Mesendoderm (in vitro differentiated cells): Measurements from ENCODE around the gene GRIK2.

ENCODE experiments used
- DNase-seq: peaks from one replicate; pipeline ENCODE4 v3.0.0; 2013
- H2AK5ac ChIP-seq: 2 replicates; pipeline ENCODE4 v1.6.1; 2013; ENCODE audit warnings: low read length, inconsistent platforms
- H2BK120ac ChIP-seq: 2 replicates; pipeline ENCODE4 v1.6.1; 2013; ENCODE audit warnings: low read depth, mild to moderate bottlenecking, low read length, moderate library complexity, mixed read lengths
- H2BK15ac ChIP-seq: replicated peaks from 2 replicates; pipeline ENCODE4 v1.6.1; 2013; ENCODE audit warnings: low read depth, mild to moderate bottlenecking, moderate library complexity
- H2BK5ac ChIP-seq: 2 replicates; pipeline ENCODE4 v1.6.1; 2013; ENCODE audit warnings: low read length, inconsistent platforms
- H3K18ac ChIP-seq: 2 replicates; pipeline ENCODE4 v1.6.1; 2013; ENCODE audit warnings: mild to moderate bottlenecking, low read length, mixed read lengths
- H3K23ac ChIP-seq: one replicate; pipeline ENCODE4 v1.6.1; 2013; ENCODE audit warnings: low read length
- H3K27ac ChIP-seq: 2 replicates; pipeline ENCODE4 v1.5.1; 2013; ENCODE audit warnings: low read depth, mild to moderate bottlenecking, inconsistent platforms, low read length, moderate library complexity
- H3K27me3 ChIP-seq: 2 replicates; pipeline ENCODE4 v1.6.1; 2013; ENCODE audit warnings: low read length, control low read depth, mild to moderate bottlenecking, inconsistent platforms; ENCODE audit not compliant: insufficient read depth, poor library complexity
- H3K36me3 ChIP-seq: 2 replicates; pipeline ENCODE4 v1.6.1; 2013; ENCODE audit warnings: low read length, inconsistent platforms; ENCODE audit not compliant: control insufficient read depth, insufficient read depth
- H3K4ac ChIP-seq: one replicate; pipeline ENCODE4 v1.6.1; 2013; ENCODE audit warnings: low read depth, mild to moderate bottlenecking, low read length, moderate library complexity
- H3K4me1 ChIP-seq: 2 replicates; pipeline ENCODE4 v1.6.1; 2013; ENCODE audit warnings: low read depth, low read length, inconsistent platforms; ENCODE audit not compliant: control insufficient read depth
- H3K4me2 ChIP-seq: 2 replicates; pipeline ENCODE4 v1.6.1; 2013; ENCODE audit warnings: low read length
- H3K4me3 ChIP-seq: 2 replicates; pipeline ENCODE4 v1.5.1; 2013; ENCODE audit warnings: mild to moderate bottlenecking, low read length
- H3K56ac ChIP-seq: one replicate; pipeline ENCODE4 v1.6.1; 2013; ENCODE audit warnings: low read length
- H3K79me1 ChIP-seq: 2 replicates; pipeline ENCODE4 v1.6.1; 2013; ENCODE audit warnings: low read length, inconsistent platforms
- H3K79me2 ChIP-seq: 2 replicates; pipeline ENCODE4 v1.6.1; 2013; ENCODE audit warnings: mild to moderate bottlenecking, low read length; ENCODE audit not compliant: control insufficient read depth, insufficient read depth
- H3K9ac ChIP-seq: 2 replicates; pipeline ENCODE4 v1.6.1; 2013; ENCODE audit warnings: low read length, inconsistent platforms
- H4K5ac ChIP-seq: one replicate; pipeline ENCODE4 v1.6.1; 2013; ENCODE audit warnings: low read length
- H4K8ac ChIP-seq: one replicate; pipeline ENCODE4 v1.6.1; 2013; ENCODE audit warnings: low read depth, mild to moderate bottlenecking, control low read depth, low read length, moderate library complexity
- WGBS: extraction: QIAGEN DNeasy Blood & Tissue Kit; methylation state at CpG from one replicate; pipeline ENCODE4 v1.1.7; 2013; ENCODE audit warnings: low lambda C conversion rate, missing lambda C conversion rate; ENCODE audit not compliant: insufficient coverage; ENCODE audit errors: extremely low coverage; 5-methylcytosine and 5-hydroxymethylcytosine counted together

The GRIK2 gene

GRCh38 chr6:101484781-101485180, 91.3 kb downstream of the GRIK2 start:
- no peak overlapping the region for H3K27ac ChIP-seq
- H3K4ac ChIP-seq, result no peak overlapping the region
- no peak for DNase-seq
- H3K4me3 ChIP-seq, result no peak overlapping the region
- no peak overlapping the region for H3K4me2 ChIP-seq
- H3K27me3 ChIP-seq, result no peaks in the 10 kb centered on the region
- H3K79me2 ChIP-seq, result no peaks in the 10 kb centered on the region
- H3K4me1 ChIP-seq, result no peaks in the 10 kb centered on the region
- H2BK120ac ChIP-seq, result no peak overlapping the region
- no peak overlapping the region for H3K9ac ChIP-seq
- no peak overlapping the region for H3K18ac ChIP-seq
- no CpG with 5 or more reads among the region's 3 CpGs for WGBS
- no peak overlapping the region for H3K23ac ChIP-seq
- H3K79me1 ChIP-seq, result no peaks in the 10 kb centered on the region
- no peak overlapping the region for H2BK5ac ChIP-seq
- H2AK5ac ChIP-seq, result no peak overlapping the region
- no peak overlapping the region for H4K5ac ChIP-seq
- H4K8ac ChIP-seq, result no peak overlapping the region
- no peaks in the 10 kb centered on the region for H3K36me3 ChIP-seq
- no peak overlapping the region for H3K56ac ChIP-seq
- H2BK15ac ChIP-seq, result no peak overlapping the region

- Histone ChIP-seq H4K8ac (no peak overlapping the region), H4K5ac (no peak overlapping the region), H3K4me3 (no peak overlapping the region), H2BK5ac (no peak overlapping the region), H3K4me2 (no peak overlapping the region), H2BK15ac (no peak overlapping the region), H2BK120ac (no peak overlapping the region), H3K79me1 (no peaks in the 10 kb centered on the region), H3K9ac (no peak overlapping the region), H3K36me3 (no peaks in the 10 kb centered on the region), H3K56ac (no peak overlapping the region), H3K4ac (no peak overlapping the region), H3K4me1 (no peaks in the 10 kb centered on the region), H3K27ac (no peak overlapping the region), H3K23ac (no peak overlapping the region), H3K18ac (no peak overlapping the region), H3K27me3 (no peaks in the 10 kb centered on the region), H3K79me2 (no peaks in the 10 kb centered on the region), H2AK5ac (no peak overlapping the region)
- DNase-seq, result no peak
- WGBS, result no CpG with 5 or more reads among the region's 3 CpGs
These were observed 92.6 kb downstream of the GRIK2 start for GRCh38 chr6:101486124-101486523.

GRCh38 chr6:101486726-101487125, 93.2 kb downstream of the GRIK2 start:
- Histone ChIP-seq H3K4me2 (no peak overlapping the region), H3K4me3 (no peak overlapping the region), H3K27me3 (no peaks in the 10 kb centered on the region), H3K4me1 (no peaks in the 10 kb centered on the region), H2AK5ac (no peak overlapping the region), H3K4ac (no peak overlapping the region), H3K79me2 (no peaks in the 10 kb centered on the region), H2BK120ac (no peak overlapping the region), H3K23ac (no peak overlapping the region), H3K27ac (no peak overlapping the region), H2BK15ac (no peak overlapping the region), H2BK5ac (no peak overlapping the region), H3K9ac (no peak overlapping the region), H3K79me1 (no peaks in the 10 kb centered on the region), H3K18ac (no peak overlapping the region), H3K56ac (no peak overlapping the region), H3K36me3 (no peaks in the 10 kb centered on the region), H4K5ac (no peak overlapping the region), H4K8ac (no peak overlapping the region)
- no CpG with 5 or more reads among the region's 3 CpGs for WGBS
- DNase-seq, result no peak

DNA sequence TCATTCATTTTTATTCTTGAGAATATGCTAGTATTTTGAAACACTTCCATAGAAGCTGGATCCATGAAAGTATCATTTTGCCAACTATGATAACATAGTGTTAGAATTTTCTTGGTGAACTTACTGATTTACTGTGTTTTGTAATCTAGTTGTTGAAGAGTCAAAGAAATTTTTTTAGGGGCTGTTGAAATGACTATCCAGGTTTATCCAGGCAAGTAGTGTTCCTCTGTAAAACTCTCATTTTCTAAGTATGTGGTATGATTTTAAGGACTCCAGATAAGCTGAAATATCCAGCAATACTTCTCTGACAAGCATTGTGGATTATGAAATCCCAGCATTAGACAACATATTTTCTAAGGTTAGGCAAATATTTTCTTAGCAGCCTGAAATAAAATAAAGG, 95.9 kb downstream of the GRIK2 start:
- H3K23ac ChIP-seq, result no peak overlapping the region
- H3K27ac ChIP-seq, result no peak overlapping the region
- no peak overlapping the region for H3K4me3 ChIP-seq
- H3K4me1 ChIP-seq, result no peaks in the 10 kb centered on the region
- no peak overlapping the region for H4K5ac ChIP-seq
- no peaks in the 10 kb centered on the region for H3K36me3 ChIP-seq
- H3K79me1 ChIP-seq, result no peaks in the 10 kb centered on the region
- H3K27me3 ChIP-seq, result no peaks in the 10 kb centered on the region
- no peak overlapping the region for H3K4ac ChIP-seq
- H2BK15ac ChIP-seq, result no peak overlapping the region
- no peak overlapping the region for H2BK120ac ChIP-seq
- H2BK5ac ChIP-seq, result no peak overlapping the region
- H3K9ac ChIP-seq, result no peak overlapping the region
- H3K56ac ChIP-seq, result no peak overlapping the region
- no peaks in the 10 kb centered on the region for H3K79me2 ChIP-seq
- H3K18ac ChIP-seq, result no peak overlapping the region
- no peak overlapping the region for H2AK5ac ChIP-seq
- no peak for DNase-seq
- no peak overlapping the region for H4K8ac ChIP-seq
- no peak overlapping the region for H3K4me2 ChIP-seq

DNA sequence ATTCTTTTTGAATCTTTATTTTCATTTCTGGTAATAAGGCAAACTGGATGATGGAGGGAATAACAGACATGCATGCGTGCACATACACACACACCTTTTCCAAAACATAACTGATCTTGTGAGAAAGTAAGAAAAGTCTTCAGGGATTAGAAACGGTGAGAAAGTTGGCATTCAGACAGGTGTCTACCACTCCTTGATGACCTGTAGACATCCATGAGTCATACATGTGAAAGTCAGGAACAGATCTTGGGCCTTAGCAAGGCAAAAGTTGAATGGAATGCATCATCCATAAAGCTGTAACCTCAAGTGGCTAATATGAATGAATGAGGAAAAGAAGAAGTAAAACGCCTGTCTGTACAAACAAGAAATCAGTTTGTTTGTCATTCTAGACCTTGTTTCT, 97.3 kb downstream of the GRIK2 start:
- Histone ChIP-seq H4K5ac (no peak overlapping the region), H3K23ac (no peak overlapping the region), H3K79me2 (no peaks in the 10 kb centered on the region), H3K18ac (no peak overlapping the region), H2BK15ac (no peak overlapping the region), H3K4me3 (no peak overlapping the region), H3K4ac (no peak overlapping the region), H2BK5ac (no peak overlapping the region), H3K4me1 (no peaks in the 10 kb centered on the region), H3K36me3 (no peaks in the 10 kb centered on the region), H3K27me3 (no peaks in the 10 kb centered on the region), H2AK5ac (no peak overlapping the region), H3K79me1 (no peaks in the 10 kb centered on the region), H3K27ac (no peak overlapping the region), H2BK120ac (no peak overlapping the region), H4K8ac (no peak overlapping the region), H3K56ac (no peak overlapping the region), H3K9ac (no peak overlapping the region), H3K4me2 (no peak overlapping the region)
- no peak for DNase-seq
- WGBS, result no CpG with 5 or more reads among the region's 3 CpGs

- Histone ChIP-seq H3K9ac (no peak overlapping the region), H3K23ac (no peak overlapping the region), H3K18ac (no peak overlapping the region), H2BK5ac (no peak overlapping the region), H3K4ac (no peak overlapping the region), H4K5ac (no peak overlapping the region), H3K4me1 (no peaks in the 10 kb centered on the region), H2BK15ac (no peak overlapping the region), H3K56ac (no peak overlapping the region), H3K4me2 (no peak overlapping the region), H3K27ac (no peak overlapping the region), H2AK5ac (no peak overlapping the region), H3K79me2 (no peaks in the 10 kb centered on the region), H4K8ac (no peak overlapping the region), H3K4me3 (no peak overlapping the region), H3K79me1 (no peaks in the 10 kb centered on the region), H3K27me3 (no peaks in the 10 kb centered on the region), H2BK120ac (no peak overlapping the region), H3K36me3 (no peaks in the 10 kb centered on the region)
- DNase-seq, result no peak
- no CpG with 5 or more reads among the region's 1 CpG for WGBS
These were observed 109.3 kb downstream of the GRIK2 start for GRCh38 chr6:101502818-101503217.
